Esophagus squamous epithelium (tissue), 5 donors: ENCODE results near the gene MYO1D. TPM values are rescaled to one million over a fixed set of nuclear protein-coding genes. Genes with fewer than 3 reads are reported as not detected.
A peak's percentile ranks its signal among the peaks of the same experiment; 100 is the strongest.

ENCODE experiments used
- DNase-seq: peaks from one replicate; lab custom pipeline; 2025; lab: John Stamatoyannopoulos, UW
- H3K27ac ChIP-seq, 4 donors: fragments of 200-600 bp; sonication (generic); one replicate each; pipeline ENCODE4 v1.5.1; 2016 to 2019; ENCODE audit warnings: mild to moderate bottlenecking in 1 of 4
- H3K27me3 ChIP-seq, 4 donors: fragments of 200-600 bp; sonication (generic); 1 replicate in 3 of 4; 2 replicates in 1 of 4; pipeline versions ENCODE4 v1.5.1 to v1.6.0; 2017 to 2021; ENCODE audit warnings: antibody characterized with exemption in 1 of 4
- H3K36me3 ChIP-seq, 3 donors: fragments of 200-600 bp; sonication (generic); one replicate each; pipeline ENCODE4 v1.5.1; 2016 to 2019
- H3K4me1 ChIP-seq, 3 donors: fragments of 200-600 bp; sonication (generic); one replicate each; pipeline ENCODE4 v1.5.1; 2017 to 2019
- H3K4me3 ChIP-seq, 4 donors: fragments of 200-600 bp; sonication (generic); 1 replicate in 3 of 4; 2 replicates in 1 of 4; pipeline ENCODE4 v1.5.1; 2016 to 2019; ENCODE audit warnings: mild to moderate bottlenecking in 2 of 4, moderate library complexity in 1 of 4
- H3K9me3 ChIP-seq, 3 donors: fragments of 200-600 bp; sonication (generic); one replicate each; pipeline ENCODE4 v1.5.1; 2016 to 2019
- CTCF ChIP-seq, 6 experiments: fragments of 450-650 bp in 4 of 6; fragments of 200-600 bp in 2 of 6; sonication (generic) in 2 of 6; IDR thresholded peaks; one replicate each; pipeline ENCODE4 v1.5.1; 2016 to 2019; ENCODE audit warnings: antibody characterized with exemption in 6 of 6, mild to moderate bottlenecking in 4 of 6, moderate library complexity in 4 of 6
- POLR2A ChIP-seq, 4 donors: fragments of 450-650 bp; IDR thresholded peaks; one replicate each; pipeline ENCODE4 v1.6.1; 2017; ENCODE audit warnings: antibody characterized with exemption in 4 of 4, mild to moderate bottlenecking in 4 of 4, moderate library complexity in 3 of 4
- WGBS, 2 donors: methylation state at CpG; one replicate each; pipeline ENCODE4 v1.1.5; 2018; 5-methylcytosine and 5-hydroxymethylcytosine counted together
- intact Hi-C: fragments of 100-400 bp; cut with DNase I; formaldehyde crosslinking; loops from one replicate; pipeline ENCODE4 v1.15.0; 2022
- total RNA-seq, 4 donors: library from RNA; depleted of rRNA; stranded (reverse); fragments of >200 nt; gene quantifications; one replicate each; pipeline ENCODE4 v1.1.0, GENCODE V29; 2016
- donor health status: DM: yes; HTN: yes; CAD: no.

MYO1D gene
- total RNA-seq, 4 donors from 2014 or later, result 58.8 to 86.8 (median 64.3) TPM

- intact Hi-C loops, result no loop called here
- 86 to 89% methylated on average over 12 of the region's 12 CpGs for WGBS, 2 donors
- peaks cover 7 to 62% (median 16%) of the 10 kb centered on the region in 3 donors for H3K4me1 ChIP-seq
- no peaks in the 10 kb centered on the region for H3K9me3 ChIP-seq
- H3K27me3 ChIP-seq, result no peaks in the 10 kb centered on the region
- no peak overlapping the region for H3K27ac ChIP-seq
- TF ChIP-seq CTCF (IDR thresholded peaks at IDR 0.05) (no peak), POLR2A (IDR thresholded peaks at IDR 0.05) (no peak)
- no peak for DNase-seq
- no peaks in the 10 kb centered on the region for H3K36me3 ChIP-seq
- no peak overlapping the region for H3K4me3 ChIP-seq
Measured at GRCh38 chr17:32555611-32556310, 321.2 kb downstream of the MYO1D start.

GRCh38 chr17:32553168-32553567 is 323.8 kb downstream of the MYO1D start:
- Histone ChIP-seq H3K27me3 (no peaks in the 10 kb centered on the region), H3K4me1 (peaks cover under 1 to 62% (median 18%) of the 10 kb centered on the region in 3 donors), H3K4me3 (no peak overlapping the region), H3K36me3 (no peaks in the 10 kb centered on the region), H3K9me3 (no peaks in the 10 kb centered on the region), H3K27ac (peak overlapping the region in 3 of 4 donors; percentile 83 to 91 (median 89))
- WGBS, 2 donors, result 34 to 36% methylated on average over 3 of the region's 3 CpGs
- no peak for DNase-seq
- no peak for TF ChIP-seq CTCF (IDR thresholded peaks at IDR 0.05)
- TF ChIP-seq POLR2A (IDR thresholded peaks at IDR 0.05), result no peak
- intact Hi-C loops, result no loop called here

GRCh38 chr17:32552280-32552679 is 324.6 kb downstream of the MYO1D start:
- Histone ChIP-seq H3K27ac (peak overlapping the region; percentile 70 to 91 (median 86)), H3K4me1 (peaks cover 0 to 56% (median 18%) of the 10 kb centered on the region in 3 donors), H3K4me3 (no peak overlapping the region), H3K27me3 (no peaks in the 10 kb centered on the region), H3K36me3 (no peaks in the 10 kb centered on the region), H3K9me3 (no peaks in the 10 kb centered on the region)
- intact Hi-C loops, result no loop called here
- TF ChIP-seq POLR2A (IDR thresholded peaks at IDR 0.05) (no peak), CTCF (IDR thresholded peaks at IDR 0.05) (no peak)
- no peak for DNase-seq

- Histone ChIP-seq H3K4me3 (peak overlapping the region in 2 of 4 donors; percentile 8 to 13), H3K27ac (peak overlapping the region; percentile 70 to 91 (median 86)), H3K4me1 (peaks cover 0 to 56% (median 18%) of the 10 kb centered on the region in 3 donors), H3K36me3 (no peaks in the 10 kb centered on the region), H3K27me3 (no peaks in the 10 kb centered on the region), H3K9me3 (no peaks in the 10 kb centered on the region)
- DNase-seq, result no peak
- intact Hi-C loops, result no loop called here
- WGBS, 2 donors, result 37 to 42% methylated on average over 8 of the region's 8 CpGs
- TF ChIP-seq CTCF (IDR thresholded peaks at IDR 0.05), result no peak
- no peak for TF ChIP-seq POLR2A (IDR thresholded peaks at IDR 0.05)
Measured at GRCh38 chr17:32551186-32551955, 325.6 kb downstream of the MYO1D start.

- Histone ChIP-seq H3K36me3 (no peaks in the 10 kb centered on the region), H3K4me1 (peaks cover 0 to 56% (median 18%) of the 10 kb centered on the region in 3 donors), H3K27me3 (no peaks in the 10 kb centered on the region), H3K27ac (peak overlapping the region in 3 of 4 donors; percentile 60 to 91 (median 89)), H3K9me3 (no peaks in the 10 kb centered on the region), H3K4me3 (no peak overlapping the region)
- WGBS, 2 donors, result 52 to 69% methylated on average over 3 of the region's 3 CpGs
- TF ChIP-seq POLR2A (IDR thresholded peaks at IDR 0.05) (no peak), CTCF (IDR thresholded peaks at IDR 0.05) (no peak)
- intact Hi-C loops, result no loop called here
- no peak for DNase-seq
Measured at GRCh38 chr17:32549559-32549958, 327.4 kb downstream of the MYO1D start.
